ENCODE measurements around the gene EZR. TPM values are rescaled to one million over a fixed set of nuclear protein-coding genes. Genes with fewer than 3 reads are reported as not detected.

Gene EZR
- total and polyA plus RNA-seq, 9 of the 15 experiments (the other 6 are each of a cell fraction or from before 2014, with no cell fraction given): 36.5 to 162 (median 104) TPM

GRCh38 chr6:158854214-158855101 is 35.3 kb upstream of the EZR start (continued):
- TF ChIP-seq POLR2B (IDR thresholded peaks at IDR 0.05; ENCODE audit: low read depth, partially characterized antibody): peak; percentile 72
- TF ChIP-seq ZNF134 (CRISPR knock-in tag; conservative IDR thresholded peaks at IDR 0.05): 0 out of 2 replicates have a peak, but pooled peaks have one; percentile 22
- TF ChIP-seq KLF13 (tag; IDR thresholded peaks at IDR 0.05; ENCODE audit: borderline replicate concordance, low read depth): no peak
- TF ChIP-seq FOXK2 (conservative IDR thresholded peaks at IDR 0.05 in 1 of 2, IDR thresholded peaks at IDR 0.05 in 1 of 2; ENCODE audit: low read depth in 2 of 2): peak; percentile 69 to 70
- peak; percentile 51; the same call in 1 of the 2 replicates for TF ChIP-seq CHAMP1 (IDR thresholded peaks at IDR 0.05)
- TF ChIP-seq TFE3 (CRISPR knock-in tag; IDR thresholded peaks at IDR 0.05): no peak
- 0 out of 2 replicates have a peak, but pooled peaks have one; percentile 23 for TF ChIP-seq ZFPM2 (CRISPR knock-in tag; IDR thresholded peaks at IDR 0.05)
- peak; percentile 75 for TF ChIP-seq ZNF384 (IDR thresholded peaks at IDR 0.05; ENCODE audit: low read depth, low read length)
- TF ChIP-seq PHF20 (IDR thresholded peaks at IDR 0.05; ENCODE audit: partially characterized antibody): peak; percentile 9
- no peak for TF ChIP-seq PREB (CRISPR knock-in tag; IDR thresholded peaks at IDR 0.05)
- TF ChIP-seq EP300 (IDR thresholded peaks at IDR 0.05; ENCODE audit: low read length): peak; percentile 93
- peak; percentile 25 for TF ChIP-seq SMAD1 (IDR thresholded peaks at IDR 0.05; ENCODE audit: low read depth, low read length, partially characterized antibody)
- no peak for TF ChIP-seq HNRNPLL (IDR thresholded peaks at IDR 0.05; ENCODE audit: low read depth, low read length, poor library complexity, severe bottlenecking)
